AG08396 (cell line): ENCODE data around the gene TAF8.
"Not testable (repeated sequence)": the region's sequence is repeated elsewhere in the genome, so short reads cannot be mapped to it uniquely, and the experiment has no call there.

Source experiments
- DNase-seq: peaks from one replicate; pipeline ENCODE4 v3.0.0; 2012; ENCODE audit warnings: low spot score, mixed read lengths

Gene TAF8, protein sequence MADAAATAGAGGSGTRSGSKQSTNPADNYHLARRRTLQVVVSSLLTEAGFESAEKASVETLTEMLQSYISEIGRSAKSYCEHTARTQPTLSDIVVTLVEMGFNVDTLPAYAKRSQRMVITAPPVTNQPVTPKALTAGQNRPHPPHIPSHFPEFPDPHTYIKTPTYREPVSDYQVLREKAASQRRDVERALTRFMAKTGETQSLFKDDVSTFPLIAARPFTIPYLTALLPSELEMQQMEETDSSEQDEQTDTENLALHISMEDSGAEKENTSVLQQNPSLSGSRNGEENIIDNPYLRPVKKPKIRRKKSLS

DNA sequence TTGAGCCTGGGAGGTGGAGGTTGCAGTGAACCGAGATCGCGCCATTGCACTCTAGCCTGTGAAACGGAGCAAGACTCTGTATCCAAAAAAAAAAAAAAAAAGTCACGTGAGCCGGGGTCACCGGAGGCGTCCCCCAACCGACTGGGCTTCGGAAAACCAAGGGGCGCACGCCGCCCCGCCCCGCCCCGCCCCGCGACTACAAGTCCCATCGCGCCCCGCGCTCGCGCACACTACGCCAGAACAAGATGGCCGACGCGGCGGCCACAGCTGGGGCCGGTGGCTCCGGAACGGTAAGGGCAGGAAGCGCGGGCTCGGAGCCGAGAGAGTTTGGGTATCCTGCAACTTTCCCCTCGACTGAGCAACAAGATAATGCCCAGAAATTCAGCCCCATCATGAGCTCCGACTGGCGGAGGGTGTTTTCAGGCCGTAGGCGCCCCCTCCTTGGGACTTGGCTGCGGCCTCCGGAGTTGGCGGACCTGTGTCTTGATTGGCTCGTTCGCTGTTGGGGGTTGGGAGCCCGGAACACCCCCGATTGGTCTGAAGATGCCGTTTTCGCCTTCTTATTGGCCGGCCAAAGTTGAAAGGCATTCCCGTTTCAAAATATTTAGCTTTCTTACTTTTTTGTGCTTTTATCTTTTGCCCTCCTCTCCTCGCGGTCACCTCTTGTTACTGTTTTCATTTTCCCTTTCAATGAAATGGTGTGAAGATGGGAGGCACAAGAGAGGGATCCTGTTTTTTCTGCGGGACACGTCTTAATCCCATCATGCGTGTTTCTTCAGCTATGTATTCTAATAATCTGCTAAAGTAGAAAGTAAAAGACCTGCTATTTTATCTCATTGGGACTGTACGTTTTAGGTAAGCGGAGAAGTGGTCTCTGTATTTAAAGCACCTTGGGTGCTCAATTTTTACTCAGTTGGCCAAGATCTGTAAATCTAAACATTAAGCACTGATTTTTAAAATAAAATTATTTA is at the start of gene TAF8:
TAF8 (plus strand) TSS at position 228 of the 971 bp plus-strand sequence; CDS start at position 246, 18 bp downstream.
- peak; percentile 97 for DNase-seq

DNA sequence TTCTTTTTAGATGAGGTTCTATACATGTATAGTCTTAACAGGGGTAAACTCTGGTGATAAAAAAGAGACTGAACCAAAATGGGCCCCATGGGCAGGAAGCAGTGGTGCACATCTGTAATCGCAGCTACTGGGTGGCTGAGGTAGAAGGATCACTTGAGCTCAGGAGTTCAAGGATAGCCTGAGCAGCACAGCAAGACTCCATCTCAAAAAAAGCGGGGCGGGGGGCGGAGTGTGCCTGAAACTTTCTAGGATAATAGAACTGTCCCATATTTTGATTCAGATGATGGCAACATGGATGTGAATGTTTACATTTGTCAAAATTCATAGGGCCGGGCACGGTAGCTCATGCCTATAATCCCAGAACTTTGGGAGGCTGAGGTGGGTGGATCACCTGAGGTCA is 48.8 kb upstream of the TAF8 start:
- DNase-seq, result no peak

DNA sequence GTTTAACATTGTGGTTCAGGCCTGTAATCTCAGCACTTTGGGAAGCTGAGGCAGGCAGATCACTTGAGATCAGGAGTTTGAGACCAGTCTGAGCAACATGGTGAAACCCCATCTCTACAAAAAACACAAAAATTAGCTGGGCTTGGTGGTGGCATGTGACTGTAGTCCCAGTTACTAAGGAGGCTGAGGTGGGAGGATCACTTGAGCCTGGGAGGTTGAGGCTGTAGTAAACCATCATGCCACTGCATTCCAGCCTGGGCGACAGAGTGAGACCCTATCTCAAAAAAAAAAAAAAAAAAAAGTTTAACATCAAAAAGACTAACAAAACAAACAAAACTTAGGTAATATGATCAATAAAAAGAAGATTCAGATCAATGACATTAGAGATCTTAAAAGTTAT is 46.7 kb upstream of the TAF8 start:
- not testable (repeated sequence) for DNase-seq

DNA sequence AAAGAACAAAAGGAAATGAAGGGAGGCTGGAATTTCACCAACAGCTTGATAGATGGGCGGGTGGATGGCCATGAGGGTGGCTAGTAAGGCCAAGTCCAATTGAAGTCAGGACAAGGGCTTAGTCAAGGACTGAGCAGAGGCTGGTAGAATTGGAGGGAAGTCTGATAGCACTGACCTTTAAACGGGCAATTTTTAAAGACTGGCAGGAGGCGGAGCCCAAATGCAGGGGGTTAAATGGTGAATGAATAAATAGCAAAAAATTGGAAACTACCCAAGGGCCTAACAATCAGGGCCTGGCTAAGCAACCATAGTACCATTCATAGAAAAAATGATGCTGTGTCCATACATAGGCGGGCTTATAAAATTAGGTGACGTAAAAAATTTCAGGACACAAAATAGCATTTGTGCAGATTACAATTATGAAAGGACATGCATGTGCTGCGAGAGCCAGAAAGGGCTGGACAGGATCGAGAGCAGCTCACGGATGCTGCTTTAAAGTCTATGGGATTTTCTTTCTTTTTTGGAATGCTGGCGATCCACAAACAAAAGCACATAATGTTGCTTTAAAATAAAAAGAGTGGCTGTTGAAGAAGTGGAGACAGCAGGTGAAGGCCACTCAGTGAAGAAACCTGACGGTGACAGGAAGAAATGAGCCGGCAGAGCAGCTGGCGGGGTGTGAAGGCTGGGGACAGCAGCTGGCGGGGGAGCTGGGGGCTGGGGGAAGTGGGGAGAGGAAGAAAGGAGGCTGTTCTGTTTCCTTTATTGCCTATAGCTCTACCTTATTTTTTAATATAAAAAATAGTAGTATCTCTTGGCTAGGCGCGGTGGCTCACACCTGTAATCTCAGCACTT is 42.8 kb upstream of the TAF8 start:
- no peak for DNase-seq

DNA sequence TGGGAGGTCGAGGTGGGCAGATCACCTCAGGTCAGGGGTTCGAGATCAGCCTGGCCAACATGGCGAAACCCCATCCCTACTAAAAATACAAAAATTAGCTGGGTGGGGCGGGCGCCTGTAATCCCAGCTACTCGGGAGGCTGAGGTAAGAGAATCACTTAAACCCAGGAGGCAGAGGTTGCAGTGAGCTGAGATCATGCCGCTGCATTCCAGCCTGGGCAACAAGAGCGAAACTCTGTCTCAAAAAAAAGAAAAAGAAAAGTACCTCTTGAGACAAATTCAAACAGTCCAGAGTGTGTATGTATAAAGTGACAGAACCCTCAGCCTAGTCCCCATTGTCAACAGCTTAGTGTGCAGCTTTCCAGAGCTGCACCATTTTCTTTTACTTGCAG is 42.2 kb upstream of the TAF8 start:
- DNase-seq, result not testable (repeated sequence)

DNA sequence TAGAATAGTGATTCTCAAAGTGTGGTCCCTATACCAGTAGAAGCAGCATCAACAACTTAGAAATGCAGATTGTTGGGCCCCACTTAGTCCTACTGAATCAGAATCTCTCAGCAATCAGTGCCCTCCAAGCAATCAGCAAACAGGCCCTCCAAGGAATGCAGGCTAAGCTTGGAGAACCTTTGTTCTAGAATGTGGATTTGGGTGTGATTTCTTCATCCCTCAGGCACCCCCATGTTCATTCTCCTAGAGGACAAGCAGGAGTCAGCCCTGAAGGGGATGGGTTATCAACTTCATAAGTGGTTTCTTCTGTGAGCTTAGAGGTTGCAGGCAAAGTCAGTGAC is 40.5 kb upstream of the TAF8 start:
- DNase-seq, result no peak

DNA sequence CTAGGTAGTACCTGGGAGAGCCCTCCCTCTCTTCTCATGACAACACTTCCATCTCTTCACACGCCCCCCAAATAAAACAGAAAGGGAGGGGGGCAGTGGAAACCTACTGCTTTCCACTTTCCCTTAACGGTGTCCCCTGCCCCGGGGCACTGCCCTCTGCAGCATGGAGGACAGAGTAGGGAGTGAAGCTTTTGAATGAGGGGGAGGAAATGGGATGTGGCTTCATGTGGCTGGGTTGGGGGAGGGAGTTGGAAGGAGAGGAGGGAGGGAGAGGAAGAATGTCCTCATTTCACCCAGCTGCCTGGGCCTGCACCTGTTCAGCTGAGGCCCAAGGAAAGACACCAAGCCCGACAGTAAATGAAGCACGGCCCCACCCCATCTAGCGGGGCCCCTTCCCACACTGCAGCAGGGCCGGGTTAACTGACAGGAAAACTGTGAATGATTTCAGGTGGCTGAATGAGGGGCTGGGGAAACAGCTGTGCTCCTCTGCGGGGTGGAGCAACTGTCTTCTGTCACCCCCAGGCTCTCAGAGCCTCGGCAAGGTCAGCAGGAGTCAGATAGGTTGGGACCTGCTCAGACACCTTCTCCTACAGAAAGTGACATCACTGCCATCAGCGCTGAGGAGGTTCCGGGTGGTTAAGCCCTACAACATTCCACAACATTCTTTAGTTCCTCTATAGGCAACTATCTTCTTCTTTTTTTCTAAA is 40.0 kb upstream of the TAF8 start:
- no peak for DNase-seq

DNA sequence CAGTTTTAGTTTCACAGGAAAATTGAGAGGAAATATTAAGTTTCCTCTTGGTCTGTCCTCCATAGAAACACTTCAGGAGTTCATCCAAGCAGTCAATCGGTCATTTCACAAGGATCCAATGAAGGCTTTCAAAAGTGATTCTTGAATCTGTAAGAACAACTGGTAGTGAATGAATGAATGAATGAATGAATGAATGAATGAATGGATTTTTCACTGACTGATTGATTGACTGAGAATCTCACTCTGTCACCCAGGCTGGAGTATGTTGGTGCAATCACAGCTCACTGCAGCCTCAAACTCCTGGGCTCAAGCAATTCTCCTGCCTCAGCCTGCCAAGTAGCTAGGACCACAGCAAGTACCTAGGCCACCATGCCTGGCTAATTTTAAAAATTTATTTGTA is 39.4 kb upstream of the TAF8 start:
- DNase-seq, result no peak

DNA sequence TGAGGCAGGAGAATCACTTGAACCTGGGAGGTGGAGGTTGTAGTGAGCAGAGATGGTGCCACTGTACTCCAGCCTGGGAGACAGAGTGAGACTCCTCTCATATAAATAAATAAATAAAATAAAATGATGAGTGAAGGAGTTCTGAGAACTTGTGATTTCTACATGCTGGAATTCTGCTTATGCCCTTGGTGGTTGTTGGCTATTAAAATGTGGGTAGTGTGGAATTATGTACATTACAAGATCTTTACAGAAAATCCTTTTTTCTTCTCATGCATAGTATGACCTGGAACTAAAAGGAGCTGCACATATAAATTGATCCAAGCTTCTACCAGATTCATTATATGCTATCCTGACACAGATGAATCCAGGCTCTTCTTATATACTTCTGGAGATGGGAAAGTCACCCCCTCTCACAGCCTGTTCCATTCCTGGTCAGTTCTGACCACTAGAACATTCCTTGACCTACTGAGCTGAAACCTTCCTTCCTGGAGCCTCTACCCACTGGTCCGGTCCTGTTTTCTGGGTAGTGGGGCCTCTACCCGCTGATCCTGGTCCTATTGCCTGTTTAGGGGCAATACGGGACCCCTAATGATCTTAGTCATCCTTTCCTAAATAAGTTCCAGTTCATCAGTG is 37.7 kb upstream of the TAF8 start:
- no peak for DNase-seq

DNA sequence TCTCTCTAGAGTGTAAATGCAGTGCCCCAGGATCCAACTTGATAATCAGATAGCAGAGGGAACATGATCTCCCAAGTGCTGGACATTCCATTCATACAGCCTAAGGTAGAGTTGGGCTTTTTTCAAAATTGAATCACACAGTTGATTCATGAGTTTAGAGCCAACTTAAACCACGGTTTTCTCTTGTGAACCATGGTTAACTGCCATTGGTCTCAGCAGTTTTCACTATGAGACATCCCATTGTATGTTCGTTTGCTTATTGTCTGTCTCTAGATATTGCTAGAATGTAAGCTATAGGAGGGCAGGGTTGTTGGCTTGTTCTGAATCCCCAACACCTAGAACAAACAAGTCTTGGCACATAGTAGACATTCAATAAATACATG is 37.2 kb upstream of the TAF8 start:
- peak; percentile 41 for DNase-seq

DNA sequence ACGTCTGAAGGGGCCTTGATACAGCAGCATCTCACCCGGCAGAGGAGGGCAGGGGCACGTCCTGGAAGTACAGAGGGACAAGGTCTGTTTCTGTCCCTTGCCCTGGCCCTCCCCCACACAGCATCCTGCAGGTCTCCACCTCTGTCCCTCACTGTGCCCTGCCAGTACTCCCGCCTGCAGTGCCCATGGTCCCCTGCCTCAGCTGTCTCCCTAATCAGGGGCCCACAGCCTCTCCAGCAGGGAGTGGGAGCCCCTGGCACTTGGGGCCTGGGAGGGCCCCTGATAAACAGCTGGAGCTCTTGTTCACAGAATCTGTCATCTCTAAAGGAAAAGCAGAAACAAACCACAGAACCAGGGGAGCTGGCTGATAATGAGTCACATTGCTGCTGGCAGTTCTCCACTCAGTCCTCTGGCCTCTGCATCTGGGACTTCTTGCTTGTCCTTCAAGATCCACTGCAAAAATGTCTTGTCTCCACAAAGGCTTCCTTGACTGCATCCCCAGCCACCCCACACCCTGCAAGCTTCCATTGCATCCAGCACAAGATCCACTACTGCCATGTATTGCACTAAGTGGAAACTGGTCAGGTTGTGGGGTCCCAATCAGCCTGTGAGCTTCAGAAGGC is 33.2 kb upstream of the TAF8 start:
- DNase-seq, result peak; percentile 87

DNA sequence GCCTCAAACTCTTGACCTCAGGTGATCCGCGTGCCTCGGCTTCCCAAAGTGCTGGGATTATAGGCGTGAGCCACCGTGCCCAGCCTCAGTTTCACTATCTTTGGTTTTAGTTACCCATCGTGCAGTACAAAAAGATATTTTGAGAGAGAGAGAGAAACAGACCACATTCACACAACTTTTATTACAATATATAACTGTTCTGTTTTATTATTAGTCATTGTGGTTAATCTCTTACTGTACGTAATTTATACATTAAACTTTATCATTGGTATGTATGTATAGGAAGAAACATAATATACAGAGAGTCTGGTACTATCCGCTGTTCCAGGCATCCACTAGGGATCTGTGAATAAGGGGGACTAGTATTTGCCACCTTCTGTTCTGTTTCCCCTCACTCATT is 29.4 kb upstream of the TAF8 start:
- DNase-seq, result no peak

DNA sequence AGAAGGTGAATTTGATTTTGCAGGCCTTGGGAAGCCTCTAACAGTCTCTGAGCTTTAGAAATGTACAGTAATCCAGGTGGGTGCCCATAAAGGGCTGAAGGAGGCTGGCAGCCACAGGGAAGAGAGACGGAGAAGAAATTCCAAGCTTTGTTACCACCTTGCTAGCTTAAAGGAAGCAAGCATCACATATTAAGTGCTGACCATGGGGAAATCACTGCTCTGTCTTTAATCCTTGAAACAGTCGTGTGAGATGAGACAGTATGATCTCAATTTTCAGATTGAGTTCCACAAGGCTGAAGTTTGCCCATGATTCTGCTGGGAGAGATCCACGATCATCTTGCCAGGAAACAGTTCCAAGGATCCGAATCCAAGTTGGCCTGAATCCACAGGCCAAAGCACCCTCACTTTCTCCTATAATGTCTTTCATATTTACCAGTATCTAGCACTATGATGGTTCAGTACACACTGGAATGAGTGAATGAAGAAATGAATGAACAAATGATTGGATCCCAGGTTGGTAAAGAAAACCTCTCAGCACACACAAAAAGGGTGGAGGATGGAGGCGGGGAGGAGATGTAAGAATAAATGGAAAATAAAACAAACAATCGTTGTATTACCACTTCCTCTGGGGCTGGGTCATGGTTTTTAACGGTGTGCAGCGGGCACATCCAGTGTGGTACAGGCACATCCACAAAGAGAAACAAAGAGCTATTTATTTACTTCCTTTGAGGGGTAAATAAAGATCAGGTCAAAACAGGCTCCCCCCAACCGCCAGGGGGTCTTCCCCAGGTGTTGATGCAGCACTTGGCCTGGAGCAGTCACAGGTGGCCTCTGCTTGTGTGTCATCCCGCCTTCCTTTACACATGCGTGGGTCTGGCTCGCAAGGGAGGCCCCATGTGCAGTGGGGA is 28.2 kb upstream of the TAF8 start:
- no peak for DNase-seq

DNA sequence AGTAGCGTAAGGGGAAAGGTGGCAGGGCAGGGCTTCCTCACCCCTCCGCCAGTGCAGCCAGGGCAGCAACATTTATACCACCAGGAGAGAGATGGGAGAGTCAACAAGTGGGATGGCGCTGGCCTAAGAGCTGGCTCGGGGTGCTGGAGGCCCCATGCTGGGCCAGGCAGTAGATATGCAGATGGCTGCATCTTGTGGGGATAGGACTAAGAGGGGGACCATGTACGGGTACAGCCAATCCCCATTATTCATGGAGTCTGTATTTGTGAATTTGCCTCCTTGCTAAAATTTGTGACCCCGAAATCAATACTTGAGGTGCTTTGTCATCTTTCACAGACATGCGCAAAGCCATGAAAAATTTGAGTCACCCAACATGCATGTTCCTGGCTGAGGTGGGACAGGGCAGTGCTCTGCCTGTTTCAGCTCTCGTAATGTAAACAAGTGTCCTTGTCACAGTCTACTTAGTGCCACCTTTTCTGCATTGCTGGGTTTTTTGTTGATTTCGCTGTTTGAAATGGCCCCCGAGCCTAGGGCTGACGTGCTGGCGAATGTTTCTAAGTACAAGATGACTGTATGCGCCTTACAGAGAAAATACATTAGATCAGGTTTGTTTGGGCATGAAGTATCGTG is 27.5 kb upstream of the TAF8 start:
- DNase-seq, result no peak

DNA sequence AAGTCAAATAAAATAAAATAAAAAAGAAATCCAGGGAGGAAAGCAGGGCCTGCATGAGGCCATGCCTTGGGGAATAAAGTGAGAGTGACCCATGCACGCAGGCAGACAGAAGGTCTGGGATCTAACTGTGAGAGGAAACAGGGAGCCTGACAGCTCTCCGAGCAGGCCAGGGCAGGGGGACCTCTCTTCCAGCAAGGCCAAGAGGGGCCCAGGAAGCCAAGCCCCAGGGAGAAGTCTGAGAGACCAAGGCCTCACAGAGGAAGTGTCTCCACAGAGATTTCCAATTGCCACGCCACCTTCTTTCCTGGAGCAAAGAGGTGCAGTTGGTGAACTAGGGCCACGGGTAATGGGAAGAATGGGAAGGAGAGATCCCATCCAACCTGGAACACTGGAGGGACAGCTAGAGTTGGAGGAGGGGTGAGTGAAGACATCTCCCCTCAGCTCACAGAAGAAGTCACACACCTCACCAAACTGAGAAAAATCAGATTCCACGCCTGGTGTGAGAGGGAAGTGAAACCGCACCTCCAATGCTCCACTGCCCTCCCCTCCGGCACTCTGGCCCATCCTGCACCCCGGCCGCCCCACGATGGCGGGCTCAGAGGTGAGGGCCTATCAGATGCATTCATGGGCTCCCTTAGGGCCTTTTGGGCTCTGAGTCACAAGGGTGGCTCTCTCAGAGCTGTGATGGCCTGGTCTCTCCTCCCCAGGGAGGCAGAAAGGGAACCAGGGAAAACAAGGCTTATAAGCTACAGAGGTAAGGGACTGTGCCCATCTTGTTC is 25.1 kb upstream of the TAF8 start:
- no peak for DNase-seq

DNA sequence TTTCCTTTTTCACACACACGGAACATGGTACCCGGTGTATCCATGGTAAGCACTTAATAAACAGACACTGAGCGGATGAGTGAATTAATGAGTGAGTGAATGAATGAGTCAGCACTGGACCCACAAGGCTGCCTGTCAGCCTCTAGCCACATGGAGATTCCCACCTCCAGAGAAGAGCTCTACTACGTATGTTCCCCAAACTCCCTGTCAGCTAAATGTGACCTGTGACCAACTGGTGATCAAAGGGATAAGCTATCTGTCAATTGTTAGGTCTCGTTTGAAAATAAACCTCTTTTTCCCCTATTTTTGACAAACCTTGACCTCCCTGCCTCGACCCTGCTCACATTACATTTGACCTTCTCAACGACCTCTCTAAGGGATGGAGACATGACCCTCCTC is 24.5 kb upstream of the TAF8 start:
- DNase-seq, result no peak

DNA sequence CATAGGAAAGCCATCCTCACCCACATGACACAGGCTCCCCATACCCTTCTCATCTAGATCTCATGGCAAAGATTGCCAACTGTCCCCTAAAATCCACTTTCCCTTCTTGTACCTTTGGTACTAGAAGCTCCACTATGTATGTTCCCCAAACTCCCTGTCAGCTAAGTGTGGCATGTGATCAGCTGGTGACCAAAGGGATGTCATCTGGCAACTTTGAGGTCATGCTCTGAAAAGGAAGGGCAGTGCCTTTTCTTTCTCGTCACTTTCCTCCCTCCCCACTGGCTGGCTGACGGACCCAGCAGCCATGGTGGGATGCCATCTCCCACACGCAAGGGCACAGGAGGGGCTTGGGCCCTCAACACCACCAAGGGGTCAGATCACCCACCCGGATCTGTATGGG is 23.8 kb upstream of the TAF8 start:
- no peak for DNase-seq

DNA sequence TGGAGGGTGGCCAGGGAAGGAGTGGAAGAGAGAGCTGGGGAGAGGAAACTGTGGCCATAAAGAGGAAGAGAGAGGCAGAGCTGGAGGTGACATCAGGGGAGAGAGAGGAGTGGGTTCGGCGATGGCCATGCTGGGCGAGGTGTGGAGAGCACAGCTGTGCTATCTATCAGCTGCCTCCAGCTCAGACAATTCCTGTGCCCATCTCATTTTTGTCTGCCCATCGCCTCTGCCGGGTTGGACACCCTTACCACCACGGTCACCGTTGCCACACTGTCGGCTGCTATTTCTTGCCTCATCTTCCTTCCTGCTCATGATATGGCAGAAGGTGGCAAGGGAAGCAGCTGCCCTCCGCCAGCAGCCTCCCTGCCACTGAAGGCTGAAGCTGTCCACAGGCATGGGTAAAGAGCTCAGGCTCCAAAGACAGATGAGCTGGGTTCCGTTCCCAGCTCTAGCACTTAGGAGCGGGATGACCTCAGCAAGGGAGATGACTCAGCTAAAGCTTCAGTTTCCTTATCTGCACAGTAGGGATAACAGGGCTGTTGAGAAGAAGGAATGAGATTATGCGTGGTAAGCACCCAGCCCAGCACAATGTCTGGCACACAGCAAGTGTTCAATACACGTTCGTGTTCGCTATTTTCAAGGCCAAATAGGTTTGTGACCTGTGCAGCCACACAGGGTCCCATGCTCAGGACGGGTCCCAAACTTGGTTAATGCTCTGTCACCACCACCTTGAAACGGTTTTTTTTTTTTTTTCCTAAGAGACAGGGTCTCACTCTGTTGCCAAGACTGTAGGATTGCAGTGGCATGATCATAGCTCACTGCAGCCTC is 21.9 kb upstream of the TAF8 start:
- no peak for DNase-seq
